CD14-positive monocyte (primary cell): ENCODE results near the gene G6PC3. TPM values are rescaled to one million over a fixed set of nuclear protein-coding genes. Genes with fewer than 3 reads are reported as not detected.

Source experiments
- DNase-seq, 3 donors: peaks; one replicate each; pipeline ENCODE4 v3.0.0-alpha.2; 2011 to 2022
- H2AFZ ChIP-seq: 2 replicates; pipeline ENCODE4 v1.6.0; 2012; ENCODE audit warnings: mild to moderate bottlenecking, low read depth, low read length, inconsistent platforms; ENCODE audit not compliant: insufficient read depth, poor library complexity, severe bottlenecking
- H3K27ac ChIP-seq, 2 donors: 1 replicate in 1 of 2; 2 replicates in 1 of 2; pipeline ENCODE4 v1.5.1; 2012 to 2013; ENCODE audit warnings: low read length in 2 of 2, control low read depth in 1 of 2, inconsistent platforms in 1 of 2, low read depth in 1 of 2, mild to moderate bottlenecking in 1 of 2
- H3K27me3 ChIP-seq, 2 donors: one replicate each; pipeline versions ENCODE4 v1.6.0 to v1.6.1; 2011 to 2013; ENCODE audit warnings: low read length in 2 of 2; ENCODE audit not compliant: control insufficient read depth in 2 of 2, insufficient read depth in 2 of 2
- H3K36me3 ChIP-seq, 2 donors: replicated peaks in 1 of 2; 1 replicate in 1 of 2; 2 replicates in 1 of 2; pipeline versions ENCODE4 v1.5.1 to v1.6.1; 2012 to 2013; ENCODE audit warnings: low read length in 2 of 2, control low read depth in 1 of 2, inconsistent platforms in 1 of 2, mild to moderate bottlenecking in 1 of 2; ENCODE audit not compliant: insufficient read depth in 2 of 2, control insufficient read depth in 1 of 2
- H3K4me1 ChIP-seq, 2 donors: 1 replicate in 1 of 2; 2 replicates in 1 of 2; pipeline versions ENCODE4 v1.5.1 to v1.6.1; 2012 to 2013; ENCODE audit warnings: low read length in 2 of 2, control low read depth in 1 of 2, inconsistent platforms in 1 of 2, mild to moderate bottlenecking in 1 of 2, moderate library complexity in 1 of 2; ENCODE audit not compliant: insufficient read depth in 2 of 2, control insufficient read depth in 1 of 2
- H3K4me2 ChIP-seq: replicated peaks from 2 replicates; pipeline ENCODE3; 2012; ENCODE audit warnings: low read length, moderate library complexity, mild to moderate bottlenecking; ENCODE audit not compliant: poor library complexity, severe bottlenecking; ENCODE audit errors: extremely low read depth
- H3K4me3 ChIP-seq, 3 experiments: fragments of 200-600 bp in 1 of 3; sonication (generic) in 1 of 3; replicated peaks in 1 of 3; 1 replicate in 2 of 3; 2 replicates in 1 of 3; pipeline ENCODE4 v1.5.1; 2011 to 2013; ENCODE audit warnings: low read length in 3 of 3, mild to moderate bottlenecking in 3 of 3, control low read depth in 2 of 3, low read depth in 2 of 3, inconsistent platforms in 1 of 3, moderate library complexity in 1 of 3
- H3K79me2 ChIP-seq: 2 replicates; pipeline ENCODE4 v1.6.0; 2012; ENCODE audit warnings: mild to moderate bottlenecking, control low read depth, inconsistent platforms, low read length, moderate library complexity; ENCODE audit not compliant: insufficient read depth
- H3K9ac ChIP-seq: 2 replicates; pipeline ENCODE4 v1.6.0; 2017; ENCODE audit warnings: low read length, mild to moderate bottlenecking; ENCODE audit not compliant: insufficient read depth, poor library complexity, severe bottlenecking
- H3K9me3 ChIP-seq, 2 donors: replicated peaks in 1 of 2; 1 replicate in 1 of 2; 2 replicates in 1 of 2; pipeline versions ENCODE4 v1.5.1 to v1.6.1; 2012 to 2013; ENCODE audit warnings: low read length in 2 of 2, control low read depth in 1 of 2; ENCODE audit not compliant: control insufficient read depth in 1 of 2, insufficient read depth in 1 of 2
- H4K20me1 ChIP-seq: 2 replicates; pipeline ENCODE4 v1.6.0; 2012; ENCODE audit warnings: mild to moderate bottlenecking, low read length, control low read depth, moderate library complexity; ENCODE audit not compliant: insufficient read depth
- H3K27ac Mint-ChIP-seq, 7 donors: one replicate each; pipeline ENCODE4 v1.8.0; 2020; ENCODE audit warnings: mild to moderate bottlenecking in 7 of 7, mixed read lengths in 7 of 7, moderate library complexity in 6 of 7, inconsistent platforms in 2 of 7
- H3K27me3 Mint-ChIP-seq, 3 donors: one replicate each; pipeline ENCODE4 v1.8.0; 2021 to 2022; ENCODE audit warnings: low read depth in 3 of 3, mild to moderate bottlenecking in 3 of 3, mixed read lengths in 3 of 3, moderate library complexity in 3 of 3, inconsistent platforms in 1 of 3
- H3K36me3 Mint-ChIP-seq, 2 donors: one replicate each; pipeline ENCODE4 v1.8.0; 2020; ENCODE audit warnings: mixed read lengths in 2 of 2, inconsistent platforms in 1 of 2, mild to moderate bottlenecking in 1 of 2
- H3K4me1 Mint-ChIP-seq: one replicate; pipeline ENCODE4 v1.8.0; 2020; ENCODE audit warnings: mild to moderate bottlenecking, mixed read lengths
- H3K4me3 Mint-ChIP-seq, 2 donors: one replicate each; pipeline ENCODE4 v1.8.0; 2020; ENCODE audit warnings: mild to moderate bottlenecking in 2 of 2, mixed read lengths in 2 of 2, moderate library complexity in 1 of 2
- H3K9me3 Mint-ChIP-seq, 7 donors: one replicate each; pipeline ENCODE4 v1.8.0; 2020 to 2022; ENCODE audit warnings: mixed read lengths in 7 of 7, mild to moderate bottlenecking in 6 of 7, moderate library complexity in 6 of 7, inconsistent platforms in 2 of 7
- CTCF ChIP-seq: fragments of 200-600 bp; IDR thresholded peaks from one replicate; pipeline ENCODE4 v1.8.0; 2022; ENCODE audit warnings: antibody characterized with exemption, mild to moderate bottlenecking
- WGBS: methylation state at CpG from one replicate; pipeline ENCODE4 v1.1.5; 2013; ENCODE audit warnings: missing lambda C conversion rate; ENCODE audit not compliant: insufficient coverage; 5-methylcytosine and 5-hydroxymethylcytosine counted together
- intact Hi-C, 2 donors: fragments of 100-400 bp; cut with micrococcal nuclease; formaldehyde crosslinking; loops; one replicate each; pipeline versions ENCODE4 v1.15.0 to v1.15.1; 2023
- polyA plus RNA-seq, 3 donors: library from polyadenylated mRNA; depleted of rRNA in 1 of 3; unstranded in 2 of 3; stranded (reverse) in 1 of 3; fragments of 300-500 nt in 2 of 3; fragments of >200 nt in 1 of 3; fragmentation: Illumina TruSeq in 2 of 3; gene quantifications; 1 replicate in 2 of 3; 2 replicates in 1 of 3; pipeline ENCODE4 v1.2.3, GENCODE V29; 2012 to 2021

Gene G6PC3
- polyA plus RNA-seq, 3 donors = 38.0 to 46.4 (median 42.4) TPM

GRCh38 chr17:44085908-44086307, 15.4 kb downstream of the G6PC3 start:
- Histone ChIP-seq H4K20me1 (no peaks in the 10 kb centered on the region), H3K9ac (no peak overlapping the region), H3K4me1 (no peaks in the 10 kb centered on the region), H3K9me3 (no peaks in the 10 kb centered on the region), H3K27ac (no peak overlapping the region), H3K4me2 (no peak overlapping the region), H3K79me2 (no peaks in the 10 kb centered on the region), H3K4me3 (no peak overlapping the region), H3K27me3 (no peaks in the 10 kb centered on the region), H3K36me3 (peaks cover 58 to 77% of the 10 kb centered on the region in 2 donors), H2AFZ (no peak overlapping the region)
- 100% methylated on average over 2 of the region's 5 CpGs for WGBS
- DNase-seq = no peak
- no peak for TF ChIP-seq CTCF
- peak overlapping the region in 1 of 7 donors; percentile 83 for H3K27ac Mint-ChIP-seq
- peaks cover 0 to 3% (median 0%) of the 10 kb centered on the region in 7 donors for H3K9me3 Mint-ChIP-seq
- intact Hi-C loops = no loop called here
- H3K4me1 Mint-ChIP-seq = no peaks in the 10 kb centered on the region
- H3K4me3 Mint-ChIP-seq = no peak overlapping the region
- H3K27me3 Mint-ChIP-seq = peaks cover 0 to 5% (median 0%) of the 10 kb centered on the region in 3 donors
- peaks cover 60 to 90% of the 10 kb centered on the region in 2 donors for H3K36me3 Mint-ChIP-seq

GRCh38 chr17:44086364-44087311, 16.1 kb downstream of the G6PC3 start:
- intact Hi-C loops = no loop called here
- Mint-ChIP-seq H3K9me3 (peaks cover 0 to 3% (median 0%) of the 10 kb centered on the region in 7 donors), H3K4me1 (no peaks in the 10 kb centered on the region)

More at GRCh38 chr17:44086364-44087311, 16.1 kb downstream of the G6PC3 start:
- Mint-ChIP-seq H3K27me3 (peaks cover 0 to 5% (median 0%) of the 10 kb centered on the region in 3 donors), H3K36me3 (peaks cover 64 to 93% of the 10 kb centered on the region in 2 donors), H3K4me3 (no peak overlapping the region), H3K27ac (peak overlapping the region in 2 of 7 donors; percentile 79 to 85)
- Histone ChIP-seq H3K79me2 (no peaks in the 10 kb centered on the region), H4K20me1 (no peaks in the 10 kb centered on the region), H3K27ac (no peak overlapping the region), H3K27me3 (no peaks in the 10 kb centered on the region), H3K4me1 (no peaks in the 10 kb centered on the region), H3K9me3 (no peaks in the 10 kb centered on the region), H3K9ac (no peak overlapping the region), H3K4me3 (no peak overlapping the region), H3K36me3 (peaks cover 64 to 81% of the 10 kb centered on the region in 2 donors), H3K4me2 (no peak overlapping the region), H2AFZ (no peak overlapping the region)
- DNase-seq = no peak
- TF ChIP-seq CTCF = no peak
- WGBS = 94% methylated on average over 11 of the region's 23 CpGs
